ENCODE results near the gene ASCC1.

The ASCC1 gene

GRCh38 chr10:72049472-72049871, 166.6 kb downstream of the ASCC1 start:
- no peaks in the 10 kb centered on the region for H3K9me3 ChIP-seq (ENCODE audit: control insufficient read depth, insufficient read depth, low read length)
- no peaks in the 10 kb centered on the region for H3K36me3 ChIP-seq (ENCODE audit: control insufficient read depth, insufficient read depth, low read length)
- H3K9ac ChIP-seq (ENCODE audit: low read depth, low read length), result no peak overlapping the region
- H3K4me1 ChIP-seq (ENCODE audit: control insufficient read depth, insufficient read depth, low read length), result peaks cover 4% of the 10 kb centered on the region
- H3K4me3 ChIP-seq (ENCODE audit: low read depth, low read length), result no peak overlapping the region
- H3K27me3 ChIP-seq (ENCODE audit: control insufficient read depth, insufficient read depth, low read length), result no peaks in the 10 kb centered on the region
- H3K27ac ChIP-seq (ENCODE audit: low read depth, low read length), result no peak overlapping the region

DNA sequence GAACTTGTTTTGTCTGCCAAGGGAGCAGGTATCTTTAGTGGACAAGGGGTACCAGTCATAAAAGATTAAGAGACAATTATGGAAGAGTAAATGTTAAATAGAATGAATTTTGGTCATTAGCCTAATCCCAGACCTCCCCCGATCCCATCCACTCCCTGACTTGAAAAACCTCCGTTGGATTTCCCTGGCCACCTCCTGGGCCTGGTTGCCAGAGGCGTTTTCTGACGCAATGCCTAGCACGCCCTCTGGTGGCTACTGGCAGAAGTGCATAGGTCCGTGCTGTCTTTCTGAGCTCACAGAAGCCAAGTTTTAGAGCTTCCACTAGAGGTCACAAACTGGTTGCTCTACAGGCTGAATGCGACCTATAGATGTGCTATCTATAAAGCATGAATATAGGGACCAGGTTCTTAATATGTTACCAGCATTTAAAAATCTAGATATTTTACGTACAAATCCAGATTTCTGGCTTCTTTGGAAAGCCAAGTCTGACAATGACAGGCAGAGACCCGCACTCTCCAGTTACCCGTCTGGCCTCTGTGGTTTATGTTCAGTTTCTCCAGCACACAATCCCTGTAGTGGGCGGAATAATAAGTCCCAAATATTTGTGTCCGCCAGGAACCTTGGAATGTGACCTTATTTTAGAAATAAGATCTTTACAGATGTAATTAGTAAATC, 167.5 kb downstream of the ASCC1 start:
- Histone ChIP-seq H3K27ac (ENCODE audit: low read depth, low read length) (no peak overlapping the region), H3K27me3 (ENCODE audit: control insufficient read depth, insufficient read depth, low read length) (no peaks in the 10 kb centered on the region), H3K9me3 (ENCODE audit: control insufficient read depth, insufficient read depth, low read length) (no peaks in the 10 kb centered on the region), H3K9ac (ENCODE audit: low read depth, low read length) (no peak overlapping the region), H3K4me1 (ENCODE audit: control insufficient read depth, insufficient read depth, low read length) (peaks cover 4% of the 10 kb centered on the region), H3K4me3 (ENCODE audit: low read depth, low read length) (no peak overlapping the region), H3K36me3 (ENCODE audit: control insufficient read depth, insufficient read depth, low read length) (no peaks in the 10 kb centered on the region)
